K562 (cell line): ENCODE data around the gene CADPS2. TPM values are rescaled to one million over a fixed set of nuclear protein-coding genes. Genes with fewer than 3 reads are reported as not detected.

Experiments used
- ATAC-seq: fragments of 200-7000 bp; cut with Tn5 transposase; 3 replicates; pipeline ENCODE4 v1.9.1; 2020; ENCODE audit warnings: moderate library complexity
- BruUV-seq: library from RNA; stranded (reverse); fragments of 400-500 nt; replicated peaks from 2 replicates; lab custom pipeline; 2021; lab: Mats Ljungman, UMichigan
- CTCF ChIA-PET: fragments of 300-600 bp; formaldehyde crosslinking; extraction: SDS; loops from one replicate; lab custom pipeline; 2021; ENCODE audit warnings: low intra/inter-chr PET ratio; lab: Yijun Ruan, JAX
- POLR2A ChIA-PET: fragments of 300-600, 350-650 bp; sonication (Branson Sonifier 250); formaldehyde crosslinking; extraction: SDS; loops from one replicate; lab custom pipeline; 2021; ENCODE audit warnings: antibody characterized with exemption, inconsistent platforms; lab: Yijun Ruan, JAX
- DNase-seq, 4 experiments: peaks; one replicate each; pipeline versions ENCODE4 v3.0.0 to v3.0.0-alpha.2; 2011 to 2018; ENCODE audit warnings: low spot score in 3 of 4, mixed read lengths in 3 of 4; ENCODE audit errors: extremely low read depth in 1 of 4
- FAIRE-seq: peaks from 2 replicates; lab custom pipeline; 2011; peaks lifted over from hg19 to GRCh38; lab: Jason Lieb, UNC
- H2AFZ ChIP-seq: 2 replicates; pipeline ENCODE4 v1.6.0; 2011; ENCODE audit warnings: low read depth, low read length, control low read depth, inconsistent platforms
- H3K27ac ChIP-seq: fragments of 200-600 bp; 3 replicates; pipeline ENCODE4 v1.8.0; 2011; ENCODE audit warnings: low read depth, mild to moderate bottlenecking, control low read depth, inconsistent platforms, low read length, moderate library complexity, mixed read lengths; ENCODE audit errors: extremely low read depth
- H3K27me3 ChIP-seq, 2 experiments: fragments of 300-600 bp in 1 of 2; 2 replicates in 1 of 2; 3 replicates in 1 of 2; pipeline versions ENCODE4 v1.6.0 to v1.8.0; 2011; ENCODE audit warnings: inconsistent platforms in 2 of 2, low read length in 2 of 2, mild to moderate bottlenecking in 1 of 2, mixed read lengths in 1 of 2, moderate library complexity in 1 of 2; ENCODE audit not compliant: control insufficient read depth in 2 of 2, insufficient read depth in 2 of 2
- H3K36me3 ChIP-seq: fragments of 300-600 bp; 3 replicates; pipeline ENCODE4 v1.8.0; 2011; ENCODE audit warnings: mild to moderate bottlenecking, low read length, inconsistent platforms; ENCODE audit not compliant: control insufficient read depth, insufficient read depth
- H3K4me1 ChIP-seq, 2 experiments: fragments of 200-600 bp in 1 of 2; replicated peaks in 1 of 2; 2 replicates in 1 of 2; 3 replicates in 1 of 2; pipeline versions ENCODE4 v1.5.1 to v1.8.0; 2011; ENCODE audit warnings: inconsistent platforms in 2 of 2, low read length in 2 of 2, mild to moderate bottlenecking in 1 of 2, mixed read lengths in 1 of 2, moderate library complexity in 1 of 2; ENCODE audit not compliant: control insufficient read depth in 2 of 2, insufficient read depth in 2 of 2
- H3K4me2 ChIP-seq: 2 replicates; pipeline ENCODE4 v1.6.1; 2011; ENCODE audit warnings: low read length, control low read depth, inconsistent platforms, mixed read lengths; ENCODE audit not compliant: insufficient read depth
- H3K4me3 ChIP-seq: fragments of 200-600 bp; sonication (generic), shearing (Covaris generic); 2 replicates; pipeline ENCODE4 v1.5.1; 2016; ENCODE audit warnings: control low read depth, inconsistent platforms
- H3K79me2 ChIP-seq: fragments of 200-600 bp; 3 replicates; pipeline ENCODE4 v1.8.0; 2011; ENCODE audit warnings: low read length, inconsistent platforms; ENCODE audit not compliant: control insufficient read depth, insufficient read depth
- H3K9ac ChIP-seq, 2 experiments: 2 replicates each; pipeline versions ENCODE4 v1.6.0 to v1.6.1; 2011; ENCODE audit warnings: low read depth in 2 of 2, low read length in 2 of 2, control low read depth in 1 of 2, inconsistent platforms in 1 of 2, mild to moderate bottlenecking in 1 of 2, mixed read lengths in 1 of 2; ENCODE audit not compliant: insufficient read depth in 1 of 2
- H3K9me1 ChIP-seq: one replicate; pipeline ENCODE4 v1.6.0; 2011; ENCODE audit warnings: inconsistent platforms, mild to moderate bottlenecking, low read length, moderate library complexity; ENCODE audit not compliant: control insufficient read depth, insufficient read depth
- H3K9me3 ChIP-seq: replicated peaks from 2 replicates; pipeline ENCODE4 v1.5.1; 2011; ENCODE audit warnings: low read depth, low read length, inconsistent platforms; ENCODE audit not compliant: control insufficient read depth, insufficient read depth
- H4K20me1 ChIP-seq: replicated peaks from 2 replicates; pipeline ENCODE4 v1.6.1; 2011; ENCODE audit warnings: low read length, inconsistent platforms, mixed read lengths; ENCODE audit not compliant: control insufficient read depth, insufficient read depth
- HIVEP1 ChIP-seq: fragments of 250-450 bp; sonication (Bioruptor Pico); IDR thresholded peaks from 2 replicates; pipeline ENCODE4 v1.4.0; 2020; ENCODE audit warnings: mild to moderate bottlenecking
- MEF2A ChIP-seq: IDR thresholded peaks from 2 replicates; pipeline ENCODE4 v1.6.1; 2011; ENCODE audit warnings: low read depth, mild to moderate bottlenecking, low read length, moderate library complexity; ENCODE audit not compliant: control insufficient read depth
- RAD51 ChIP-seq: fragments of 450-650 bp; IDR thresholded peaks from 2 replicates; pipeline ENCODE4 v1.7.1; 2016; ENCODE audit warnings: low read depth, mild to moderate bottlenecking, borderline replicate concordance
- SMAD2 ChIP-seq: fragments of 150-350 bp; IDR thresholded peaks from 2 replicates; pipeline ENCODE4 v1.6.1; 2014; ENCODE audit warnings: low read depth, mild to moderate bottlenecking, low read length
- ZNF444 ChIP-seq: fragments of 250-450 bp; sonication (Bioruptor Pico); IDR thresholded peaks from 2 replicates; pipeline ENCODE4 v1.4.0; 2020; ENCODE audit warnings: mild to moderate bottlenecking, moderate library complexity
- WGBS: fragments of 100-300 bp; shearing (Covaris generic); methylation state at CpG from one replicate; pipeline ENCODE4 v1.1.6; 2016; ENCODE audit warnings: low coverage, mixed read lengths; ENCODE audit not compliant: insufficient coverage; ENCODE audit errors: missing lambda C conversion rate; 5-methylcytosine and 5-hydroxymethylcytosine counted together
- in situ Hi-C: fragments of 300-500 bp; cut with MboI; formaldehyde crosslinking; loops from 4 replicates; pipeline ENCODE4 v1.15.0; 2018; ENCODE audit warnings: inconsistent platforms, mixed read lengths
- intact Hi-C: fragments of 100-400 bp; cut with micrococcal nuclease; formaldehyde crosslinking; loops from 2 replicates; pipeline ENCODE4 v1.14.2; 2022
- polyA plus RNA-seq, 8 experiments: library from polyadenylated mRNA; depleted of rRNA in 4 of 8; stranded (reverse) in 5 of 8; unstranded in 3 of 8; fragments of >200 nt; fragmentation: Nextera tagmentation in 2 of 8; fragmentation: Illumina TruSeq in 1 of 8; extraction: Ambion mirVana in 2 of 8; extraction: Trizol in 1 of 8; gene quantifications; 2 replicates each; pipeline versions ENCODE4 v1.2.1 to v1.2.3, GENCODE V29; 2011 to 2014; ENCODE audit warnings: inconsistent platforms in 1 of 8, missing spikeins in 1 of 8
- total RNA-seq, 7 experiments: library from RNA; depleted of rRNA in 6 of 7; stranded (reverse); fragments of >200 nt in 6 of 7; fragmentation: Illumina TruSeq in 2 of 7; extraction: Trizol in 2 of 7; gene quantifications; 2 replicates each; pipeline versions ENCODE4 v1.2.1 to v1.2.3, GENCODE V29; 2011 to 2021; ENCODE audit warnings: low replicate concordance in 1 of 7
- TF ChIP-seq, protein P1 (sequence below): fragments of 200-800 bp; sonication (Bioruptor generic); IDR thresholded peaks from 2 replicates; pipeline ENCODE4 v1.6.1; 2017; ENCODE audit warnings: missing genetic modification characterization, missing compliant biosample characterization
- TF ChIP-seq, protein P2 (sequence below): fragments of 250-450 bp; sonication (Bioruptor Pico); IDR thresholded peaks from 2 replicates; pipeline ENCODE4 v1.8.0; 2021; ENCODE audit warnings: moderate library complexity, mild to moderate bottlenecking, inconsistent platforms

The CADPS2 gene
- total and polyA plus RNA-seq, 9 of the 15 experiments (the other 6 are each of a cell fraction or from before 2014, with no cell fraction given), result 0.03 to 0.14 (median 0.04) TPM; not detected in 1

DNA sequence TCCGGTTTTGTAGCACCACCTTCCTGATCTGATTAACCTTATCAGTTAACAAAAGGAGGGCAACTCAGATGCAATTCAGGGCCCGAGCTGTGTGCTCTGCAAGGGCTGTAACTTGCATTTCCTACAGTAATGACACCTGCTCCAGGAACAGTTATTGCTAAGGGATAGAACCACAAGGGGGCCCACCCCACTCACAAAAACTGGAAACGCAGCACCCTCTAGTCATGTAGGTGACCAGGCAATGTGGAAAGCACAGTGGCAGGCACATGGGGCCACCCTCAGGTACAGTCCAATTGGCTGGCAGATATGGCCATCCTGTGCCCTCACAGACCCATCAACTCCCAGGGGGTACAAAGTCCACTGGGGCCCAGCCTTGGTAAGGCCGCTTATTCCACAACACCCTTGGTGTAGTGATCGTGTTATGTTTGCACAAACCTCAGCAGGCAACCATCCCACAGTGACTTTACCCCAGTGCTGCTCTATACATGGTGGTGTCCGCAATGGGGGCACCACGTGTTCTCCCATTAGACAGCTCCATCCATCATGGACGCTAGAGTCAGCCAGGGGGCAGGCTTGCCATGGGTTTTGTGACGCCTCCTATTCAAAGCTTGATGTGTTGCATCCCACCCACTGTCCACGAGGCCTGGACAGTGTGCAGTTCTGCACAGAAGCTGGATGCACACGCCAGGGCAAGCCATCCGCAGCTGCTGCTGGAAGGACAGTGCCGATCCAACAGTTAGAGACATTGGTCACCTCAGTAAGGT lies 196.7 kb downstream of the CADPS2 start (continued):
- TF ChIP-seq, protein P1, sequence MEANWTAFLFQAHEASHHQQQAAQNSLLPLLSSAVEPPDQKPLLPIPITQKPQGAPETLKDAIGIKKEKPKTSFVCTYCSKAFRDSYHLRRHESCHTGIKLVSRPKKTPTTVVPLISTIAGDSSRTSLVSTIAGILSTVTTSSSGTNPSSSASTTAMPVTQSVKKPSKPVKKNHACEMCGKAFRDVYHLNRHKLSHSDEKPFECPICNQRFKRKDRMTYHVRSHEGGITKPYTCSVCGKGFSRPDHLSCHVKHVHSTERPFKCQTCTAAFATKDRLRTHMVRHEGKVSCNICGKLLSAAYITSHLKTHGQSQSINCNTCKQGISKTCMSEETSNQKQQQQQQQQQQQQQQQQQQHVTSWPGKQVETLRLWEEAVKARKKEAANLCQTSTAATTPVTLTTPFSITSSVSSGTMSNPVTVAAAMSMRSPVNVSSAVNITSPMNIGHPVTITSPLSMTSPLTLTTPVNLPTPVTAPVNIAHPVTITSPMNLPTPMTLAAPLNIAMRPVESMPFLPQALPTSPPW (CRISPR knock-in tag), result no peak
- TF ChIP-seq RAD51 (no peak), HIVEP1 (no peak), ZNF444 (no peak)
- TF ChIP-seq, protein P2, sequence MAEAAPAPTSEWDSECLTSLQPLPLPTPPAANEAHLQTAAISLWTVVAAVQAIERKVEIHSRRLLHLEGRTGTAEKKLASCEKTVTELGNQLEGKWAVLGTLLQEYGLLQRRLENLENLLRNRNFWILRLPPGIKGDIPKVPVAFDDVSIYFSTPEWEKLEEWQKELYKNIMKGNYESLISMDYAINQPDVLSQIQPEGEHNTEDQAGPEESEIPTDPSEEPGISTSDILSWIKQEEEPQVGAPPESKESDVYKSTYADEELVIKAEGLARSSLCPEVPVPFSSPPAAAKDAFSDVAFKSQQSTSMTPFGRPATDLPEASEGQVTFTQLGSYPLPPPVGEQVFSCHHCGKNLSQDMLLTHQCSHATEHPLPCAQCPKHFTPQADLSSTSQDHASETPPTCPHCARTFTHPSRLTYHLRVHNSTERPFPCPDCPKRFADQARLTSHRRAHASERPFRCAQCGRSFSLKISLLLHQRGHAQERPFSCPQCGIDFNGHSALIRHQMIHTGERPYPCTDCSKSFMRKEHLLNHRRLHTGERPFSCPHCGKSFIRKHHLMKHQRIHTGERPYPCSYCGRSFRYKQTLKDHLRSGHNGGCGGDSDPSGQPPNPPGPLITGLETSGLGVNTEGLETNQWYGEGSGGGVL (CRISPR knock-in tag), result no peak
- TF ChIP-seq, all 486 proteins: peak for 0

DNA sequence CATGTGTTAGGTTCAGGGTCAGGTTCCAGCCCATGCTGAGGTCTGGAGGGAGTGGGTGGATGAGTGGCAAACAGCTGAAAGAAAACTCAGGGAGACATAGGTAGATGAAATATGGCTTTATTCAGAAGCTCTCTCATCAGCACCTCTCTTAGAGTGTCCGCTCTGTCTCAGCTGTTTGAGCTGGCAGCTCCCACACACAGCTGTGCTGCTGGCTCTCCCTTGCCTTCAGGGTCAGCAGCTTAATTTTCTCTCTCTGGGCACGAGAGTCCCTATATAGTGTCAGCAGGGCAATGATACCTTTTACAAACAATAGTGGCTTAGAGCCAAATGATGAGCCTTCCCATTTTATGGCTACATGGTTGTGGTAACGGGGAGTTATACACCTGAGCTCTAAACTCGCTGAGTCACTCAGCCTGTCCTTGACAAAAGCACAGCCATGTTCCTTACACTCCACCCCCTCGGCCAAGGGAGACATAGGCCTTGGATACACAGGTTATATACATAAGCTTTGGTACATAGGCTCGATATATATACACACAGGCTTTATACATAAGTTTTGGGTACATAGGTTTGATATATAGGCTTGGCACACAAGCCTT lies 197.8 kb downstream of the CADPS2 start:
- ATAC-seq, result no peak
- 3% methylated on average over 6 of the region's 6 CpGs for WGBS
- H3K27ac ChIP-seq, result no peak overlapping the region
- TF ChIP-seq MEF2A (no peak), SMAD2 (no peak)
- TF ChIP-seq, all 486 proteins: peak for 0
- no peak overlapping the region for H3K4me3 ChIP-seq
- no peak overlapping the region for H3K9ac ChIP-seq
- no peaks in the 10 kb centered on the region for H3K79me2 ChIP-seq
- FAIRE-seq (no peak), DNase-seq (no peak)
- intact Hi-C loops, result no loop called here
- no peaks in the 10 kb centered on the region for H3K36me3 ChIP-seq
- in situ Hi-C loops, result no loop called here
- H3K9me1 ChIP-seq, result no peaks in the 10 kb centered on the region
- ChIA-PET POLR2A (interaction anchor here (0.7 kb wide), 1 partner anchor 224 kb away, joined by 3 read pairs; no protein-coding TSS in a partner anchor), CTCF (no interaction called here)
- H2AFZ ChIP-seq, result no peak overlapping the region
- H3K4me1 ChIP-seq, result no peaks in the 10 kb centered on the region
- H3K27me3 ChIP-seq, result no peaks in the 10 kb centered on the region
- H3K4me2 ChIP-seq, result no peak overlapping the region
- BruUV-seq, result no TSS peak
- H3K9me3 ChIP-seq, result no peaks in the 10 kb centered on the region
- H4K20me1 ChIP-seq, result no peaks in the 10 kb centered on the region
